K562 (cell line): Measurements from ENCODE around the gene EXOC6. TPM values are rescaled to one million over a fixed set of nuclear protein-coding genes. Genes with fewer than 3 reads are reported as not detected.

ENCODE experiments used
- ATAC-seq: fragments of 200-7000 bp; cut with Tn5 transposase; 3 replicates; pipeline ENCODE4 v1.9.1; 2020; ENCODE audit warnings: moderate library complexity
- BruUV-seq: library from RNA; stranded (reverse); fragments of 400-500 nt; replicated peaks from 2 replicates; lab custom pipeline; 2021; lab: Mats Ljungman, UMichigan
- CTCF ChIA-PET: fragments of 300-600 bp; formaldehyde crosslinking; extraction: SDS; loops from one replicate; lab custom pipeline; 2021; ENCODE audit warnings: low intra/inter-chr PET ratio; lab: Yijun Ruan, JAX
- POLR2A ChIA-PET: fragments of 300-600, 350-650 bp; sonication (Branson Sonifier 250); formaldehyde crosslinking; extraction: SDS; loops from one replicate; lab custom pipeline; 2021; ENCODE audit warnings: antibody characterized with exemption, inconsistent platforms; lab: Yijun Ruan, JAX
- DNase-seq, 4 experiments: peaks; one replicate each; pipeline versions ENCODE4 v3.0.0 to v3.0.0-alpha.2; 2011 to 2018; ENCODE audit warnings: low spot score in 3 of 4, mixed read lengths in 3 of 4; ENCODE audit errors: extremely low read depth in 1 of 4
- FAIRE-seq: peaks from 2 replicates; lab custom pipeline; 2011; peaks lifted over from hg19 to GRCh38; lab: Jason Lieb, UNC
- H2AFZ ChIP-seq: 2 replicates; pipeline ENCODE4 v1.6.0; 2011; ENCODE audit warnings: low read depth, low read length, control low read depth, inconsistent platforms
- H3K27ac ChIP-seq: fragments of 200-600 bp; 3 replicates; pipeline ENCODE4 v1.8.0; 2011; ENCODE audit warnings: low read depth, mild to moderate bottlenecking, control low read depth, inconsistent platforms, low read length, moderate library complexity, mixed read lengths; ENCODE audit errors: extremely low read depth
- H3K27me3 ChIP-seq, 2 experiments: fragments of 300-600 bp in 1 of 2; 2 replicates in 1 of 2; 3 replicates in 1 of 2; pipeline versions ENCODE4 v1.6.0 to v1.8.0; 2011; ENCODE audit warnings: inconsistent platforms in 2 of 2, low read length in 2 of 2, mild to moderate bottlenecking in 1 of 2, mixed read lengths in 1 of 2, moderate library complexity in 1 of 2; ENCODE audit not compliant: control insufficient read depth in 2 of 2, insufficient read depth in 2 of 2
- H3K36me3 ChIP-seq: fragments of 300-600 bp; 3 replicates; pipeline ENCODE4 v1.8.0; 2011; ENCODE audit warnings: mild to moderate bottlenecking, low read length, inconsistent platforms; ENCODE audit not compliant: control insufficient read depth, insufficient read depth
- H3K4me1 ChIP-seq, 2 experiments: fragments of 200-600 bp in 1 of 2; replicated peaks in 1 of 2; 2 replicates in 1 of 2; 3 replicates in 1 of 2; pipeline versions ENCODE4 v1.5.1 to v1.8.0; 2011; ENCODE audit warnings: inconsistent platforms in 2 of 2, low read length in 2 of 2, mild to moderate bottlenecking in 1 of 2, mixed read lengths in 1 of 2, moderate library complexity in 1 of 2; ENCODE audit not compliant: control insufficient read depth in 2 of 2, insufficient read depth in 2 of 2
- H3K4me2 ChIP-seq: 2 replicates; pipeline ENCODE4 v1.6.1; 2011; ENCODE audit warnings: low read length, control low read depth, inconsistent platforms, mixed read lengths; ENCODE audit not compliant: insufficient read depth
- H3K4me3 ChIP-seq: fragments of 200-600 bp; sonication (generic), shearing (Covaris generic); 2 replicates; pipeline ENCODE4 v1.5.1; 2016; ENCODE audit warnings: control low read depth, inconsistent platforms
- H3K79me2 ChIP-seq: fragments of 200-600 bp; 3 replicates; pipeline ENCODE4 v1.8.0; 2011; ENCODE audit warnings: low read length, inconsistent platforms; ENCODE audit not compliant: control insufficient read depth, insufficient read depth
- H3K9ac ChIP-seq, 2 experiments: 2 replicates each; pipeline versions ENCODE4 v1.6.0 to v1.6.1; 2011; ENCODE audit warnings: low read depth in 2 of 2, low read length in 2 of 2, control low read depth in 1 of 2, inconsistent platforms in 1 of 2, mild to moderate bottlenecking in 1 of 2, mixed read lengths in 1 of 2; ENCODE audit not compliant: insufficient read depth in 1 of 2
- H3K9me1 ChIP-seq: one replicate; pipeline ENCODE4 v1.6.0; 2011; ENCODE audit warnings: inconsistent platforms, mild to moderate bottlenecking, low read length, moderate library complexity; ENCODE audit not compliant: control insufficient read depth, insufficient read depth
- H3K9me3 ChIP-seq: replicated peaks from 2 replicates; pipeline ENCODE4 v1.5.1; 2011; ENCODE audit warnings: low read depth, low read length, inconsistent platforms; ENCODE audit not compliant: control insufficient read depth, insufficient read depth
- H4K20me1 ChIP-seq: replicated peaks from 2 replicates; pipeline ENCODE4 v1.6.1; 2011; ENCODE audit warnings: low read length, inconsistent platforms, mixed read lengths; ENCODE audit not compliant: control insufficient read depth, insufficient read depth
- CBFA2T3 ChIP-seq: fragments of 450-650 bp; IDR thresholded peaks from 2 replicates; pipeline ENCODE4 v1.6.1; 2017
- HNRNPLL ChIP-seq: fragments of 200-400 bp; formaldehyde crosslinking; IDR thresholded peaks from 2 replicates; pipeline ENCODE4 v1.6.1; 2017; ENCODE audit warnings: low read length, low read depth, mild to moderate bottlenecking; ENCODE audit not compliant: poor library complexity, severe bottlenecking
- KDM2B ChIP-seq: fragments of 250-450 bp; sonication (Bioruptor Pico); IDR thresholded peaks from 2 replicates; pipeline ENCODE4 v1.8.0; 2021; ENCODE audit warnings: mild to moderate bottlenecking, moderate library complexity
- NCOR1 ChIP-seq: fragments of 450-650 bp; IDR thresholded peaks from 2 replicates; pipeline ENCODE4 v1.6.1; 2016; ENCODE audit warnings: mild to moderate bottlenecking, moderate library complexity
- PHB2 ChIP-seq: fragments of 450-650 bp; IDR thresholded peaks from 2 replicates; pipeline ENCODE4 v1.6.1; 2017; ENCODE audit warnings: low read depth
- POLR2A ChIP-seq: fragments of 450-650 bp; conservative IDR thresholded peaks from 2 replicates; pipeline ENCODE4 v1.6.1; 2016
- POLR2AphosphoS2 ChIP-seq: IDR thresholded peaks from 2 replicates; pipeline ENCODE4 v1.6.1; 2012; ENCODE audit warnings: low read length, improper control_type of control experiment
- PRMT5 ChIP-seq: sonication (generic); formaldehyde crosslinking; IDR thresholded peaks from 2 replicates; pipeline ENCODE4 v1.5.0; 2020; ENCODE audit warnings: missing genetic modification reagents
- RBM25 ChIP-seq: fragments of 200-400 bp; formaldehyde crosslinking; IDR thresholded peaks from 2 replicates; pipeline ENCODE4 v1.6.1; 2018; ENCODE audit warnings: low read length, low read depth, moderate library complexity; ENCODE audit not compliant: severe bottlenecking
- SIX5 ChIP-seq, 2 experiments: IDR thresholded peaks; 2 replicates each; pipeline ENCODE4 v1.6.1; 2011; ENCODE audit warnings: low read length in 2 of 2, borderline replicate concordance in 1 of 2, low read depth in 1 of 2, mild to moderate bottlenecking in 1 of 2, moderate library complexity in 1 of 2; ENCODE audit not compliant: insufficient read depth in 1 of 2
- TCF3 ChIP-seq: sonication (generic); formaldehyde crosslinking; IDR thresholded peaks from 2 replicates; pipeline ENCODE4 v1.4.0; 2020; ENCODE audit warnings: mild to moderate bottlenecking, missing genetic modification reagents
- TFE3 ChIP-seq: fragments of 450-650 bp; formaldehyde crosslinking; IDR thresholded peaks from 2 replicates; pipeline ENCODE4 v1.4.0; 2020; ENCODE audit warnings: mild to moderate bottlenecking, mixed read lengths
- ZNF232 ChIP-seq: sonication (generic); formaldehyde crosslinking; IDR thresholded peaks from 2 replicates; pipeline ENCODE4 v1.8.0; 2022; ENCODE audit warnings: mild to moderate bottlenecking, missing genetic modification reagents
- ZNF668 ChIP-seq: fragments of 250-450 bp; sonication (Bioruptor Pico); IDR thresholded peaks from 2 replicates; pipeline ENCODE4 v1.8.0; 2022; ENCODE audit warnings: mild to moderate bottlenecking, inconsistent platforms
- ZNF778 ChIP-seq: fragments of 450-650 bp; formaldehyde crosslinking; IDR thresholded peaks from 2 replicates; pipeline ENCODE4 v1.4.0; 2020; ENCODE audit warnings: mild to moderate bottlenecking, moderate library complexity
- in situ Hi-C: fragments of 300-500 bp; cut with MboI; formaldehyde crosslinking; loops from 4 replicates; pipeline ENCODE4 v1.15.0; 2018; ENCODE audit warnings: inconsistent platforms, mixed read lengths
- intact Hi-C: fragments of 100-400 bp; cut with micrococcal nuclease; formaldehyde crosslinking; loops from 2 replicates; pipeline ENCODE4 v1.14.2; 2022
- polyA plus RNA-seq, 8 experiments: library from polyadenylated mRNA; depleted of rRNA in 4 of 8; stranded (reverse) in 5 of 8; unstranded in 3 of 8; fragments of >200 nt; fragmentation: Nextera tagmentation in 2 of 8; fragmentation: Illumina TruSeq in 1 of 8; extraction: Ambion mirVana in 2 of 8; extraction: Trizol in 1 of 8; gene quantifications; 2 replicates each; pipeline versions ENCODE4 v1.2.1 to v1.2.3, GENCODE V29; 2011 to 2014; ENCODE audit warnings: inconsistent platforms in 1 of 8, missing spikeins in 1 of 8
- total RNA-seq, 7 experiments: library from RNA; depleted of rRNA in 6 of 7; stranded (reverse); fragments of >200 nt in 6 of 7; fragmentation: Illumina TruSeq in 2 of 7; extraction: Trizol in 2 of 7; gene quantifications; 2 replicates each; pipeline versions ENCODE4 v1.2.1 to v1.2.3, GENCODE V29; 2011 to 2021; ENCODE audit warnings: low replicate concordance in 1 of 7
- TF ChIP-seq, protein P1 (sequence below): fragments of 250-450 bp; sonication (Bioruptor Pico); IDR thresholded peaks from 2 replicates; pipeline ENCODE4 v1.8.0; 2021; ENCODE audit warnings: moderate library complexity, mild to moderate bottlenecking, inconsistent platforms
- TF ChIP-seq, protein P2 (sequence below), 2 experiments: fragments of 450-650 bp; IDR thresholded peaks; 2 replicates each; pipeline ENCODE4 v1.6.1; 2018; ENCODE audit warnings: mild to moderate bottlenecking in 2 of 2, low read depth in 1 of 2; ENCODE audit not compliant: partially characterized antibody in 2 of 2

The EXOC6 gene
- total and polyA plus RNA-seq, 9 of the 15 experiments (the other 6 are each of a cell fraction or from before 2014, with no cell fraction given) = 13.9 to 42.8 (median 24.9) TPM

DNA sequence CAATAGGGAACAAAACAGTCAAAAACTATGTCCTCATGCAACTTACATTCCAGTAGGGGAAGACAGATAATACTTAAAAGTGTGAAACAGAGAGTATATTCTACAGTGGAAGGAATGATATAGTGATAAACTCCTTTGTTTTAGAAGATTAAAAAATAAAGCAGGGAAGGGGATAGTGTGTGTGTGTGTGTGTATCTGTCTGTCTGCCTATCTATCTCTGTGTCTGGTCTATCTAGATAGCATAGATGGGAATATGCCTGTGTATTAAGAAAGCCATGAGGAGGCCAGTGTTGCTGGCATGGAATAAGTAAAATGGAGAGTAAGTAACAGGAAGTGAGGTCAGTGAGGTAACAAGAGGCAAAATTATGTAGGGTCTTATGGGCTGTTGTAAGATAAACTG, 42.2 kb downstream of the EXOC6 start:
- DNase-seq = no peak
- H3K4me1 ChIP-seq = peaks cover 4 to 21% of the 10 kb centered on the region in 2 experiments; a peak in 3 of 5 replicates
- no peak for ATAC-seq
- CTCF ChIA-PET = interaction anchor here (0.7 kb wide), 1 partner anchor 467 kb away, joined by 3 read pairs; no protein-coding TSS in a partner anchor
- BruUV-seq = no TSS peak
- H3K4me3 ChIP-seq = no peak overlapping the region
- no peaks in the 10 kb centered on the region for H4K20me1 ChIP-seq
- H3K36me3 ChIP-seq = peaks cover 10% of the 10 kb centered on the region; the same call in 1 of the 3 replicates
- H2AFZ ChIP-seq = no peak overlapping the region
- peaks cover 86% of the 10 kb centered on the region for H3K79me2 ChIP-seq
- POLR2A ChIA-PET = no interaction called here
- FAIRE-seq = no peak
- no peaks in the 10 kb centered on the region for H3K27me3 ChIP-seq
- H3K4me2 ChIP-seq = no peak overlapping the region; the same call in 1 of the 2 replicates
- H3K9me3 ChIP-seq = no peaks in the 10 kb centered on the region
- no peak overlapping the region for H3K27ac ChIP-seq
- intact Hi-C loops = no loop called here
- in situ Hi-C loops = no loop called here
- H3K9me1 ChIP-seq = no peaks in the 10 kb centered on the region
- H3K9ac ChIP-seq = no peak overlapping the region
- no peak for TF ChIP-seq POLR2A
- TF ChIP-seq CBFA2T3 = peak; percentile 57
- TF ChIP-seq ZNF232 (CRISPR knock-in tag) = no peak
- TF ChIP-seq PHB2 = no peak
- peak; percentile 13; the same call in 1 of the 2 replicates for TF ChIP-seq NCOR1
- no peak for TF ChIP-seq PRMT5
- TF ChIP-seq TFE3 (CRISPR knock-in tag) = no peak
- TF ChIP-seq SIX5 (IDR thresholded peaks at IDR 0.05; ENCODE audit: borderline replicate concordance in 1 of 2, insufficient read depth in 1 of 2, low read depth in 1 of 2, low read length in 2 of 2) = no peak
- TF ChIP-seq, protein P1, sequence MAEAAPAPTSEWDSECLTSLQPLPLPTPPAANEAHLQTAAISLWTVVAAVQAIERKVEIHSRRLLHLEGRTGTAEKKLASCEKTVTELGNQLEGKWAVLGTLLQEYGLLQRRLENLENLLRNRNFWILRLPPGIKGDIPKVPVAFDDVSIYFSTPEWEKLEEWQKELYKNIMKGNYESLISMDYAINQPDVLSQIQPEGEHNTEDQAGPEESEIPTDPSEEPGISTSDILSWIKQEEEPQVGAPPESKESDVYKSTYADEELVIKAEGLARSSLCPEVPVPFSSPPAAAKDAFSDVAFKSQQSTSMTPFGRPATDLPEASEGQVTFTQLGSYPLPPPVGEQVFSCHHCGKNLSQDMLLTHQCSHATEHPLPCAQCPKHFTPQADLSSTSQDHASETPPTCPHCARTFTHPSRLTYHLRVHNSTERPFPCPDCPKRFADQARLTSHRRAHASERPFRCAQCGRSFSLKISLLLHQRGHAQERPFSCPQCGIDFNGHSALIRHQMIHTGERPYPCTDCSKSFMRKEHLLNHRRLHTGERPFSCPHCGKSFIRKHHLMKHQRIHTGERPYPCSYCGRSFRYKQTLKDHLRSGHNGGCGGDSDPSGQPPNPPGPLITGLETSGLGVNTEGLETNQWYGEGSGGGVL (CRISPR knock-in tag) = no peak
- no peak for TF ChIP-seq KDM2B (CRISPR knock-in tag)
- TF ChIP-seq TCF3 (CRISPR knock-in tag) = 0 out of 2 replicates have a peak, but pooled peaks have one; percentile 5
- no peak for TF ChIP-seq ZNF668 (CRISPR knock-in tag)
- TF ChIP-seq POLR2AphosphoS2 = no peak
- TF ChIP-seq HNRNPLL = no peak
- no peak for TF ChIP-seq ZNF778
- TF ChIP-seq, protein P2, sequence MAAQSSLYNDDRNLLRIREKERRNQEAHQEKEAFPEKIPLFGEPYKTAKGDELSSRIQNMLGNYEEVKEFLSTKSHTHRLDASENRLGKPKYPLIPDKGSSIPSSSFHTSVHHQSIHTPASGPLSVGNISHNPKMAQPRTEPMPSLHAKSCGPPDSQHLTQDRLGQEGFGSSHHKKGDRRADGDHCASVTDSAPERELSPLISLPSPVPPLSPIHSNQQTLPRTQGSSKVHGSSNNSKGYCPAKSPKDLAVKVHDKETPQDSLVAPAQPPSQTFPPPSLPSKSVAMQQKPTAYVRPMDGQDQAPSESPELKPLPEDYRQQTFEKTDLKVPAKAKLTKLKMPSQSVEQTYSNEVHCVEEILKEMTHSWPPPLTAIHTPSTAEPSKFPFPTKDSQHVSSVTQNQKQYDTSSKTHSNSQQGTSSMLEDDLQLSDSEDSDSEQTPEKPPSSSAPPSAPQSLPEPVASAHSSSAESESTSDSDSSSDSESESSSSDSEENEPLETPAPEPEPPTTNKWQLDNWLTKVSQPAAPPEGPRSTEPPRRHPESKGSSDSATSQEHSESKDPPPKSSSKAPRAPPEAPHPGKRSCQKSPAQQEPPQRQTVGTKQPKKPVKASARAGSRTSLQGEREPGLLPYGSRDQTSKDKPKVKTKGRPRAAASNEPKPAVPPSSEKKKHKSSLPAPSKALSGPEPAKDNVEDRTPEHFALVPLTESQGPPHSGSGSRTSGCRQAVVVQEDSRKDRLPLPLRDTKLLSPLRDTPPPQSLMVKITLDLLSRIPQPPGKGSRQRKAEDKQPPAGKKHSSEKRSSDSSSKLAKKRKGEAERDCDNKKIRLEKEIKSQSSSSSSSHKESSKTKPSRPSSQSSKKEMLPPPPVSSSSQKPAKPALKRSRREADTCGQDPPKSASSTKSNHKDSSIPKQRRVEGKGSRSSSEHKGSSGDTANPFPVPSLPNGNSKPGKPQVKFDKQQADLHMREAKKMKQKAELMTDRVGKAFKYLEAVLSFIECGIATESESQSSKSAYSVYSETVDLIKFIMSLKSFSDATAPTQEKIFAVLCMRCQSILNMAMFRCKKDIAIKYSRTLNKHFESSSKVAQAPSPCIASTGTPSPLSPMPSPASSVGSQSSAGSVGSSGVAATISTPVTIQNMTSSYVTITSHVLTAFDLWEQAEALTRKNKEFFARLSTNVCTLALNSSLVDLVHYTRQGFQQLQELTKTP (IDR thresholded peaks at IDR 0.05; ENCODE audit: low read depth in 1 of 2, partially characterized antibody in 2 of 2) = no peak
- no peak for TF ChIP-seq RBM25
